Smooth muscle cell (in vitro differentiated cells): Measurements from ENCODE around the gene TDRD6. TPM values are rescaled to one million over a fixed set of nuclear protein-coding genes. Genes with fewer than 3 reads are reported as not detected.

Experiments used
- DNase-seq: peaks from one replicate; lab custom pipeline; 2025; ENCODE audit not compliant: unreplicated experiment; lab: John Stamatoyannopoulos, UW
- H2AFZ ChIP-seq: fragments of 200-600 bp; sonication (generic); 2 replicates; pipeline ENCODE4 v1.6.0; 2016; ENCODE audit warnings: antibody characterized with exemption, low read depth, mild to moderate bottlenecking
- H3F3A ChIP-seq: fragments of 200-600 bp; sonication (generic); 2 replicates; pipeline ENCODE4 v1.6.0; 2017; ENCODE audit warnings: antibody characterized with exemption, low read depth
- H3K27ac ChIP-seq: fragments of 200-600 bp; sonication (generic); 2 replicates; pipeline ENCODE4 v1.5.1; 2016; ENCODE audit warnings: low read depth, mild to moderate bottlenecking
- H3K27me3 ChIP-seq: fragments of 200-600 bp; sonication (generic); 2 replicates; pipeline ENCODE4 v1.6.1; 2016; ENCODE audit warnings: low read depth, mild to moderate bottlenecking
- H3K36me3 ChIP-seq: fragments of 200-600 bp; sonication (generic); 2 replicates; pipeline ENCODE4 v1.5.1; 2016; ENCODE audit warnings: low read depth
- H3K4me1 ChIP-seq: fragments of 200-600 bp; sonication (generic); 2 replicates; pipeline ENCODE4 v1.5.1; 2016; ENCODE audit warnings: low read depth
- H3K4me2 ChIP-seq: fragments of 200-600 bp; sonication (generic); 2 replicates; pipeline ENCODE4 v1.6.0; 2016; ENCODE audit warnings: mild to moderate bottlenecking
- H3K4me3 ChIP-seq: fragments of 200-600 bp; sonication (generic); 2 replicates; pipeline ENCODE4 v1.5.1; 2016; ENCODE audit warnings: mild to moderate bottlenecking
- H3K79me2 ChIP-seq: fragments of 200-600 bp; sonication (generic); 2 replicates; pipeline ENCODE4 v1.6.0; 2016; ENCODE audit warnings: low read depth, mild to moderate bottlenecking
- H3K9ac ChIP-seq: fragments of 200-600 bp; sonication (generic); 2 replicates; pipeline ENCODE4 v1.6.0; 2016; ENCODE audit warnings: low read depth
- H3K9me3 ChIP-seq: fragments of 200-600 bp; sonication (generic); replicated peaks from 2 replicates; pipeline ENCODE4 v1.5.1; 2016; ENCODE audit warnings: low read depth
- H4K20me1 ChIP-seq: fragments of 200-600 bp; sonication (generic); 2 replicates; pipeline ENCODE4 v1.6.0; 2016; ENCODE audit warnings: low read depth
- CTCF ChIP-seq: fragments of 200-600 bp; sonication (generic); IDR thresholded peaks from 2 replicates; pipeline ENCODE4 v1.5.1; 2017; ENCODE audit warnings: borderline replicate concordance, mild to moderate bottlenecking, antibody characterized with exemption; ENCODE audit not compliant: insufficient read depth, poor library complexity, severe bottlenecking
- WGBS: methylation state at CpG from one replicate; pipeline ENCODE4 v1.1.7; 2016; ENCODE audit warnings: low lambda C conversion rate; 5-methylcytosine and 5-hydroxymethylcytosine counted together
- polyA plus RNA-seq: library from polyadenylated mRNA; unstranded; fragments of >200 nt; fragmentation: Nextera tagmentation; extraction: Ambion mirVana; gene quantifications from 2 replicates; pipeline ENCODE4 v1.2.1, GENCODE V29; 2016
- total RNA-seq: library from RNA; depleted of rRNA; stranded (reverse); fragments of >200 nt; gene quantifications from 2 replicates; pipeline ENCODE4 v1.2.3, GENCODE V29; 2014

Gene TDRD6
- total and polyA plus RNA-seq, 2 experiments from 2014 or later = under 0.01 TPM; not detected in 1

- Histone ChIP-seq H4K20me1 (no peaks in the 10 kb centered on the region), H3K9ac (no peak overlapping the region), H3K4me3 (peak overlapping the region; percentile 57), H3K4me2 (peak overlapping the region; percentile 99), H3K27ac (no peak overlapping the region), H2AFZ (no peak overlapping the region), H3K4me1 (no peaks in the 10 kb centered on the region), H3K36me3 (no peaks in the 10 kb centered on the region), H3F3A (no peaks in the 10 kb centered on the region), H3K27me3 (peaks cover 67% of the 10 kb centered on the region), H3K9me3 (no peaks in the 10 kb centered on the region), H3K79me2 (no peaks in the 10 kb centered on the region)
- WGBS = 27% methylated on average over 8 of the region's 8 CpGs
- no peak for TF ChIP-seq CTCF
- DNase-seq = no peak
Measured at GRCh38 chr6:46735720-46736031, 48.0 kb downstream of the TDRD6 start.

DNA sequence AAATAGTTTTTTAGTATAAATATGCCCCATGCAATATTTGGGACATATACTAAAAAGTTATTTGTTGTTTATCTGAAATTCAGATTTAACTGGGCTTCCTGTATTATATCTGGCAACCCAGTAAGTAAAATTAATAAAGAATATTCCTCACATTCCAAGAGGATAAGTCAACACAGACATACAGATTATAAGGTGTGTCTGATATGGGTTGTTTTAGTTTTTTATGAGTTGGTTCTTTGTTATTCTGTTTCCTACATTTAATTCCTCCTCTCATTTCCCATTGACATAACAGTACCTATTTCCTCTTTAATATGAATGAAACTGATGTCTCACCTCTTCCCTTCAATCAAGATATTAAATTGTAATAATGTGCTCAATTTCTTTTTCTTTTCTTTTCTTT lies 49.2 kb downstream of the TDRD6 start:
- no peak overlapping the region for H3K4me2 ChIP-seq
- H3K9me3 ChIP-seq = no peaks in the 10 kb centered on the region
- H3K4me1 ChIP-seq = no peaks in the 10 kb centered on the region
- H3K36me3 ChIP-seq = no peaks in the 10 kb centered on the region
- no peaks in the 10 kb centered on the region for H3F3A ChIP-seq
- no peak for DNase-seq
- H3K4me3 ChIP-seq = no peak overlapping the region
- no peaks in the 10 kb centered on the region for H3K79me2 ChIP-seq
- H3K9ac ChIP-seq = no peak overlapping the region
- H3K27ac ChIP-seq = no peak overlapping the region
- TF ChIP-seq CTCF = no peak
- H2AFZ ChIP-seq = no peak overlapping the region
- H3K27me3 ChIP-seq = peaks cover 67% of the 10 kb centered on the region
- H4K20me1 ChIP-seq = no peaks in the 10 kb centered on the region

GRCh38 chr6:46741482-46741881 lies 53.8 kb downstream of the TDRD6 start:
- DNase-seq = no peak
- peaks cover 35% of the 10 kb centered on the region for H3K27me3 ChIP-seq
- H3K79me2 ChIP-seq = no peaks in the 10 kb centered on the region
- H2AFZ ChIP-seq = no peak overlapping the region
- WGBS = 91% methylated on average over 2 of the region's 2 CpGs
- TF ChIP-seq CTCF = no peak
- H3K9ac ChIP-seq = no peak overlapping the region
- no peak overlapping the region for H3K4me3 ChIP-seq
- no peak overlapping the region for H3K4me2 ChIP-seq
- H3K4me1 ChIP-seq = no peaks in the 10 kb centered on the region
- no peaks in the 10 kb centered on the region for H3F3A ChIP-seq
- H3K36me3 ChIP-seq = no peaks in the 10 kb centered on the region
- H3K27ac ChIP-seq = no peak overlapping the region
- no peaks in the 10 kb centered on the region for H4K20me1 ChIP-seq
- no peaks in the 10 kb centered on the region for H3K9me3 ChIP-seq

- TF ChIP-seq CTCF = no peak
- H3K27ac ChIP-seq = no peak overlapping the region
- no peaks in the 10 kb centered on the region for H3K36me3 ChIP-seq
- H3K9ac ChIP-seq = no peak overlapping the region
- peaks cover 31% of the 10 kb centered on the region for H3K27me3 ChIP-seq
- WGBS = 93% methylated on average over 4 of the region's 4 CpGs
- H3K9me3 ChIP-seq = no peaks in the 10 kb centered on the region
- no peak overlapping the region for H3K4me3 ChIP-seq
- no peak for DNase-seq
- H3F3A ChIP-seq = no peaks in the 10 kb centered on the region
- no peak overlapping the region for H2AFZ ChIP-seq
- H3K4me2 ChIP-seq = no peak overlapping the region
- no peaks in the 10 kb centered on the region for H4K20me1 ChIP-seq
- H3K4me1 ChIP-seq = no peaks in the 10 kb centered on the region
- H3K79me2 ChIP-seq = no peaks in the 10 kb centered on the region
Measured at GRCh38 chr6:46741910-46742309, 54.2 kb downstream of the TDRD6 start.
